ENCODE data around the gene ATG9A.
A peak's percentile ranks its signal among the peaks of the same experiment; 100 is the strongest.
"Not testable (repeated sequence)": the region's sequence is repeated elsewhere in the genome, so short reads cannot be mapped to it uniquely, and the experiment has no call there.

Gene ATG9A

GRCh38 chr2:219229305-219230058, at the start of gene ATG9A, which contains the start of gene ANKZF1:
ATG9A (minus strand) TSS chr2:219229636; CDS start chr2:219228024, 1,612 bp downstream.
ANKZF1 (plus strand) TSS chr2:219229806; CDS start chr2:219230258, 452 bp downstream.
- peak; percentile 99 for DNase-seq

DNA sequence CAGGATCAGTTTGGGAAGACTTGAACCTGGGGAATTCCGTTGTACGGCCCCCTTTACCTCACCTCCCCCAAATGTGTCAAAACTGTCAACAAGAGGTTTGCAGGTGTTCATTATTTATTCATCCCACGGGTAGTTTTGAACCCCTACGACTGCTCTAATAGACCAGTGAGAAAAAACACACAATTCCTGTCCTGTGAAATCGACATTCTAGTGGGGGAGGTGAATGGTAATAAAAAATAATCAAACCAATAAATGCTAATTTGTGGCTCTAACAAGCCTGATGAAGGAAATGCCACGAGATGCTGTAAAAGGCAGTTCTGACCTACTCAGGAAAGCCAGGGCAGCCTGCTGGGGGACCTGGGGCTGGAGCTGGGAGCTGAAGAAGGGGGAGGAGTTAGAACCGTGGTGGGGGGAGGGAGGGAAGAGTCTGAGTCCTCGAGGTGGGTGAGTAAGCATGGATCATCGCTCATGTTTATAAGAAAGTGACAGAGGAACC, 49.3 kb upstream of the ATG9A start:
- DNase-seq, result peak; percentile 23

DNA sequence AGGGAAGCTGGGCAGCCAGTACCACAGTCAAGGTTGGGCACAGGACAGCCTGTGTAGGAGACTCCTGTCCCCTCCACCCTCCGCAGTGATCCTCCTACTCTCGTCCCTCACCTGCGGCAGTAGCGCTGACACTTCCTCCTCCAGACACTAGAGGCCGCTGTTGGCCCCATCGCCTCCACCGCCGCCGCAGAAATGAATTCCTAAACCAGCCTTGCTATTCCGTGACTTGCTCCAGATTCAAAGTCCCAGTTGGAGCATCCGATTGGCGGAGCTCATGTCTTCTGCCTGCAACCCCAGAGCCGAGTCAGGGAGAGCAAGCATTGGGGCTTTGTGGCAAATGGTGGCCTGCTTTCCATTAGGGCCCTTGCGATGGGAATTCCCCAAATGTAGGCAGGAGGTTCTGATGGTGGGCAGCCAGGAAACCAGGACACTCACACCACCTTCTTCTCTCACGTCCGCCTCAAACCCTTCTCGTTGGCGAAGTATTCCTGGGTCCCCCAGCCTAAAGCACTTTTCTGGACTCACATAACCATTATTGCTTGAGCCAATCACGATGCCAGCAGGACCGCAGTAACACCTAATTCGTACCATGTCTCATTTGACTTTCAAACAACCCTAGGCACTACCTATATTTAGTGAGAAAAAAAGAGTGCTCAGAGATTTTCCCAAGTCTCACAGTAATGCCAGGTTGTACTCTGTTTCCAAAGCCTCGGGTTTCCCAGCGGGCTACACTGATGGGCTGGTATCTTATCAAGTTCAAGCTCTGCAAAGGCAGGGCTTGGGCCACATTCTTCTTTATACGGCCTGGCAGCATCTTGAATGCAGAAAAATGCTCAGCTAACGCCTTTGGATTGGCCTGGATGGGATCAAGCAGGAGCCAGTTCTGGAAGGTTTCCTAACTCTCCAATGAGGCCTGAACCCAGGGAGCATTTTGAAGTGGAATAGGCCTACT, 48.5 kb upstream of the ATG9A start:
- DNase-seq, result peak; percentile 81

- no peak for DNase-seq
These were observed 45.0 kb upstream of the ATG9A start for GRCh38 chr2:219274361-219274921.

- no peak for DNase-seq
These were observed 44.5 kb upstream of the ATG9A start for GRCh38 chr2:219273937-219274336.

- no peak for DNase-seq
These were observed 43.6 kb upstream of the ATG9A start for GRCh38 chr2:219272995-219273394.

DNA sequence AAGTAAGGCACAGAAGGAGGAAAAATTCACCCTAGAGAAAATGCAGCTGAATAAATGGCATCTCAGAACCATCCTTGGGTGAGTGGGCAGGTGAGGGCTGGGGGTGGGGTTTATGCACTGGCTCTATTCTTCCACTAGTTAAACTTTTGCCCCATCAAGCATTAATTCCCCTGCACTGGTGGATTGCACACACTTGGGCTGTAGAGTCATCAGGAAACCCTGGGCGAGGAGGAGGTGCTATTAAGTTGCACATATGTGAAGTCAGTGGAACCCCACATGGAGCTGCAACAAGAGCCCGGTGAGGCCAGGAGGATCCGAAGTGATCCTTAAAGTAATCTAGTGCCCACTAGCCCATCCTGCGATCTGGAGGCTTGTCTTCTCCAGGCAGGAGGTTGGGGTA, 42.9 kb upstream of the ATG9A start:
- no peak for DNase-seq

GRCh38 chr2:219271021-219271420, 41.6 kb upstream of the ATG9A start:
- no peak for DNase-seq

DNA sequence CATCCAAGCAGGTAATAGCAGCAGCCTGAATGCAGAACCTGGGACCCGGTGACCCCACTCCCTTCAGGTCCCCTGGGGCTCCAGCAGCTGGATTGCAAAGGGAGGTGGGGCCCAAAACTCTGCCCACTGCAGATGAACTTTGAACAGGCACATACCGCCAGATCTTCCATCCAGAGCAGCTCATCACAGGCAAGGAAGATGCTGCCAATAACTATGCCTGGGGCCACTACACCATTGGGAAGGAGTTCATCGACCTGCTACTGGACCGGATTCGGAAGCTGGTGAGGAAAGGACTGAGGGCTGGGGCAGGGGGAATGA, 40.6 kb upstream of the ATG9A start:
- no peak for DNase-seq

GRCh38 chr2:219269362-219270054, 40.1 kb upstream of the ATG9A start:
- no peak for DNase-seq

DNA sequence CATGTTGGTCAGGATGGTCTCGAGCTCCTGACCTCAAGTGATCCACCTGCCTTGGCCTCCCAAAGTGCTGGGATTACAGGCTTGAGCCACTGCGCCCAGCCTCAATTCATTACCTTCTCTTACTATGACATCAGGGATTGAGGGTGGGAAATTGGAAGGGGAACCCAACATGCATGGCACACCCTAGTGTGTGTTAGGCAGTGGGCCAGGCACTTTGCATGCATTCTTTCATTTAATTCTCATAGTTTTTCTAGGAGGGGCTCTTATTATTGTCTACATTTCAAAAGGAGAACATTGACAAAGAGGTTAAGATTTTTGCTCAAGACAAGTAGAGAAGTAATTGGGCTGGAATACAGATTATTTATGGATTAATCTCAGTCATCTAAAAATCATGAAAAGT, 38.9 kb upstream of the ATG9A start:
- no peak for DNase-seq

- DNase-seq, result no peak
These were observed 37.5 kb upstream of the ATG9A start for GRCh38 chr2:219266886-219267285.

GRCh38 chr2:219266232-219266631, 36.8 kb upstream of the ATG9A start:
- no peak for DNase-seq

GRCh38 chr2:219261024-219261855, 31.8 kb upstream of the ATG9A start:
- DNase-seq, result no peak

GRCh38 chr2:219258942-219259341, 29.5 kb upstream of the ATG9A start:
- DNase-seq, result not testable (repeated sequence)

- DNase-seq, result peak; percentile 56
These were observed 25.3 kb upstream of the ATG9A start for GRCh38 chr2:219254590-219255201.

GRCh38 chr2:219253753-219254589, 24.5 kb upstream of the ATG9A start, which contains the start of gene TUBA4A:
TUBA4A (minus strand) TSS chr2:219253918; CDS start chr2:219253858, 60 bp downstream.
- DNase-seq, result peak; percentile 93

DNA sequence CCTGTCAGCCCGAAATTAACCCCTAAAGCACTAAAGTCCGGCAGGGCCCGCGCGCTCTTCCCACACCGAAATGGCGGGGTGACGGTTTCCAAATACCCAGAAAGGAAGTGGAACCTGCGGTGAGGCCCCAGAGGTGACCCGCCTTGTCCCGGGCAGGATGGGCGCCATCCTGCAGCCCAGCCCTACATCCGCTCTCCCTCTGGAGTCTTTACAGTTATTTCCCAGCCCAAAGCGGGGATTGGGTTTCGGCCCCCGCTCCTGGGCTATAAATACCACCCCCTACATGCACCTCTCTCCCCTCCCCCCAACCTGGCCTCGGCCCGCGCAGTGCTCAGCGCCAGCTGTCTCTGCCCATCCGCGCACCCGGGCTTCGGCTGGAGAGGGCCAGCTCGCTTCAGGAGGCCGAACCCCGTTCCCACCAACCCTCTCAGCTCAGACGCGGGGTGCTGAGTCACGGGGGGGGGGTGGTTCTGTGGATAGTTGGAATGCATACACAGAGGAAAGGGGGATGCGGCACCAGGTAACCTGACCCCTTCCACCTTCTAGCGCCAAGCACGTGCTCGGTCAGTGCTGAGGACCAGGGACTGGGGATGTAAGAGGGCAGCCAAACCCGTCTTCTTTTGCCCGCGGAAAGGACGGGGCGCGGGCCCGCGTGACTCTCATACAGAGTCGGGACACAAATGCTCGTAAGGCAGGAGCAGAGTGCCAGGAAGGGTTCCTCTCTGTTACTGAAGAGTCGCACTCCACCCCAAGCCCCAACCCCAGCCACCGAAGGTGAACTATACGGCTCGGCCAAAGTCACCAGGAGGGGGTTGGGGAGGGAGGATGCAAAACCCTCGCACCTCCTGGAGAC, 23.7 kb upstream of the ATG9A start, which contains the start of gene TUBA4B:
Gene TUBA4B, plus strand, starts transcription at position 344 of the 853 bp plus-strand sequence. Its CDS starts 165 bp downstream, at position 509.
- peak; percentile 52 for DNase-seq

- DNase-seq, result no peak
These were observed 23.1 kb upstream of the ATG9A start for GRCh38 chr2:219252570-219252899.
